HG03064 (cell line): ENCODE data around the gene ANKRD44.

ENCODE experiments used
- ATAC-seq: cut with Tn5 transposase; IDR thresholded peaks from one replicate; pipeline ENCODE4 v1.9.1; 2021; ENCODE audit warnings: low read depth; ENCODE audit not compliant: unreplicated experiment

Gene ANKRD44

DNA sequence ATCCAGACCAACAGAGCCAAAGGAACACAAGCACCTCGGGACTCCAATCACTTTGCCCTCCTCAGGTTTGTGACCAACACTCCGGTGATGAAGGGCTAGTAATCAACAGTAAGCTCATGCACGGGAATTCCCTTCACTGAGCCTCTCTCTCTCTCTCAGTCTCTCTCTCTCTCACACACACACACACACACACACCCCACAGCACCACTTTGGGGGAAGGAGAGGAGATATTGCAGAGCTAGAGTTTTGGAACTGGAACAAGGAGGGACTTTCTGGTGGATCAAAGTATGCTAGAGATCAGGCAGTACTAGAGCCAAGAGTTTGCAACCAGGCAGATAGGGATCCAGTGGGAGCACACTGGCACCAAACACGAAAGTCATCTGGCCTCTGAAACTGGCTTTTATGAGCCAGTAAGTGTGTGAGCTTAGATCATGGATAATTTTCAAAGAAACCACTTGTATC is 98.7 kb downstream of the ANKRD44 start:
- no peak for ATAC-seq

DNA sequence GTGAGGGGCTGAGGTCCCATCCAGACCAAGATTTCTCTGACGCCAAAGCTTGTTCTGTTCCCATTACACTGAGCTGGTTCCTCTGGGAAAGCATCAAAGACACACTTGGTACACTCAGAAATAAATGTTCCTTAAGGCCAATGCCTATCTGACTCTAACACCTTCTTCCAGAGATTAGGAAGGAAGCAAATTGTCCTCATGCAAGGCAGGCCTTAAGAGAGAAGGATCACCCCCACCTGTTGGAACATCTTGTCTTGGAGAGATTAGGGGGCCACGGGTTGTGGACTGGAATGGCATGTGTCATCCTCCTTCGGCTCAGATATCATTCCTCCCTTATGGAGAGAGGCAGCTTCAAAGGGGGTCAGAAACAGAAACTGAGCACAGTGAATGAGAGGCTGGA is 100.2 kb downstream of the ANKRD44 start:
- no peak for ATAC-seq

DNA sequence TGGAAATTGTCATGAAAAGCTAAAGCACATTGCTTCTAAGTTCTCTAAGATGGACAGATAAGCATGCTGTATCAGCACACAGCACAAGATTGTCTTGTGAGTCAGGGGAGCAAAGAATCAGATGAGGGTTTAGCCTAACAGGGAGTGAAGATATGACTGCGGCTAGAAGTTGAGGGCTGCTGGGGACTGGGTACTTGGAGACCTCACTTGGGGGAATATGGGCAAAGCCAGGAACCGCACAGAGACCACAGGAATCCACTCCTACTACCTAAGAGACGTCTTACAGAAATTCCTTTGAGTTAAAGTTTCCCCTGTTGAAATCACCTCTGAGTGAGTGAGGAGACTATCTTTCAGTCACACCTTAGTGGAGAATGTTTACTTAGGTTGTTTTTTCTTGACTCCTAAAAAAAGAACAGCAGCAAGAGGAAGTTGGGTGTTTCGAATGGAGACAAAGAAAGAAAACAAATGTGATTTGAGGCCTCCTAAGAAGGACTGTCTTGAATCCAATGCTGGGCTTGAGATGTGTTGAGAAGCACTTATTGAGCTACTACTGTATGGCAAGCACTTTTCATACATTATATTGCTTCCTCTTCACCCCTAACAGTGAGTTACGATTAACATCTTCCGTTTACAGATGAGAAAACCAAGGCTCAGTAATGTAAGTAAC is 100.7 kb downstream of the ANKRD44 start:
- peak; percentile 27 for ATAC-seq

DNA sequence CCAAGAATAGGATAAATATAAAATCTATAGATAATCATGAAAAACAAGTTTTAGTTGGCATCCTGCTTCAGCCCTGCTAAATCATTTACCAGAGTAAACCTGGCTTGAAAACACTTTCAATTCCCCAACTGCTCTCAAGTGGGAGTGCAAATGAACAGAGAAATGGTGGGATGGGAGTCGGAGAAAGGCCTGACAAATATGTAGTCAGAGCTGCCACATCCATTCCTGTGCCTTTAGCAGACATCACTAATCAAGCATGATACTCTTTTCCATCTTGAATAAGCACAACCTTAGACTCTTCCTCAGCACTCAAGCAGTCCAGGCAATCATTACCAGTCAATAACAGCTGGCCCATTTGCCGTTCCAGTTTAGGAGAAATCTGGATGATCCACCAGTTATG is 101.3 kb downstream of the ANKRD44 start:
- no peak for ATAC-seq

DNA sequence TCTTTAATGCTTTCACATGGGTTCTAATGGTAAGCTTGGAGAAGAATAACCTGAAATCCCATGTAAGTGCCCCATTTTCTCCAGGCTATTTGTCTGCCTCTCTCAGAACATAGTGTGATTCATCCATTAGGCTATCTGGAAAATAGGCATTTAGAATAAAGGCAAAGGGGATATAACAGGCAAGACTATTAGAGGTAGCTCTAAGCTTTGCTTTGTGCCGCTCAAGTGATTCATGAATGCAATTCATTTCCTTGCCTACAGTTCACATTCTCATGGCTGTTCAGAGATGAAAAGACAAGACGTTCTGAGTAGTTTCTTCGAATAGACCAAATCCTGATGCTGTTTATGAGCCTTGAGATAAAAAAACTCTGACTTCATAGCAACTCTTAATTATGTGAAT is 101.7 kb downstream of the ANKRD44 start:
- ATAC-seq: no peak

DNA sequence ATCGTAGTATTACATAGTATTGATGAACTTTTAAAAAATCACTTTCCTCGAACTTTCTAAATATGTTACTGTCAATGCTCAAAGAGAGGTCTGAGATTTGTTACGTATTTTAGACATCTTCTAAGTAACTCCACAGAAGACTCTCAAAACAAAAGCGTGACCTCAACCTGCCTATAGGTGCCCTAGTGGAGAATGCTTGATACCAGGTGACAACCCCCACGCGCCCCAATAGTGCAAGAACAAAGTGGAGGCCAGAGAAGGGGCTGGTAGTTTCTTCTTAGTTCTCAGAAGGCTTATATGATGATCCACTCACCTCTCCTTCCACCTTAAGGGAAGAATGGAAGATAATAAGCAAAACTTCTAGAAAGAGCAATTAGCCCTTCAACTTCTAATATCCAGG is 102.6 kb downstream of the ANKRD44 start:
- ATAC-seq: no peak

DNA sequence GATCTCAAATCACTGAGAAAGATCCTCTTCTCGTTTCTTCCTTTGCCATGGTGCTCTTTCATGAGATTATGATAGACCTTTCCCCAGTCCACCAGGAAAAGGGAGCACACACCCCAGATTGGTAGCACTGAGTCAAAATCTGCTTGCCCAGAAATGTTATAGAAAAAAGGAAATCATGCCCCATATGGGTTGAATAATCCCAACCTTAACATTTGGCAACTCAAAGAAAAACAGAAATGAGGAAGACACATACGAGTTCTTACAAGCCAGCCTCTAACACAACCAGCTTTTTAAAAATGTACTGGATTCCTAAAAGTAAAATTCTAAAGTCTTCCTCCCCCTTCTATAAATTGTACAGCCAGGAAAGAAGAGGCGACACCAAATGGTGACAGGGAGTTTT is 103.0 kb downstream of the ANKRD44 start:
- no peak for ATAC-seq

DNA sequence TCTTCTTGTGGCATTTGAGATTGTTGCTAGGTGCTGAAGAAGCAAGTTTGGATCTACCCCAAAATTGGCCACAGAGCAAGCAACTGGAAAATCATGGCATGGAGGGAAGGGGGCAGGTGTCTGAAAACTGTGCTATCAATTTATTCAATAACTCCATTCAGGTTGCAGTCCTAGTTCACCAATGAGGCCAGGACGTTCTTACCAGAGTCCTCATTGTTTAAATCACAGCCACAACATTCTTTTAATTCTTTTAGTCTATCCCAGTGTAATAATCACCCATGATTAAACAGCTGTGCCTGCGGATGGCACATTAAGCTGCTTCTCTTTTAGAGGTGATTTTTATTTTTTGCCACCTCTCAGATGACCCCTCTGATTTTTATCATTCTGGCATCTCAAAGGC is 103.5 kb downstream of the ANKRD44 start:
- ATAC-seq: no peak

DNA sequence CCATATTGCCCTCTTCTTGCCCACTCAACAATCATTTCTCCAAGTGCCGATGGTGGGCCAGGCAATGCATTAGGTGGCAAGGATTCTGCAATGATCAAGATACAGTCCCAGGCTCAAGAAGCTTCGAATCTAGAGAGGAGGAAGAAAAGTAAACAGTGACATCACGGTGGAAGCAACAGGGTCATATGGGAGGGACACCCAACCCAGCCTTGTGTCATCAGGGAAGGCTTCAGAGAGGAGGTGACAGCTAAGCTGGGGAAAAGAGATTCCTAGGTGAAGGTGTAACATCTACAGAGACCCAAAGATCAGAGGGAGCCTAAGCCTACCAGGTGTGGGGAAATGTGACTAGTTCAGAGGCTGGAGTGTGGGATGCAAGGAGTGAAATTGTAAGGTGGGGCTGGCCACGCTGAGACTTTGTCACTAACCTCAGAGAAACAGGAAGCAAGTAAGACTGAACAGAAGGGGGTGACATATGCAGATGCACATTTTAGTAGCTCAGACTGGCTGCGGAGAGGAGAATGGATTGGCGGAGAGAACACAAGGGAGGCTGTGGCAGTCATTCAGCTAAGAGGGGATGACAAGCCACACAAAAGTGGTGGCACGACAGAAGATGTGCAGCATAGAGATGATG is 104.9 kb downstream of the ANKRD44 start:
- ATAC-seq: peak; percentile 55

DNA sequence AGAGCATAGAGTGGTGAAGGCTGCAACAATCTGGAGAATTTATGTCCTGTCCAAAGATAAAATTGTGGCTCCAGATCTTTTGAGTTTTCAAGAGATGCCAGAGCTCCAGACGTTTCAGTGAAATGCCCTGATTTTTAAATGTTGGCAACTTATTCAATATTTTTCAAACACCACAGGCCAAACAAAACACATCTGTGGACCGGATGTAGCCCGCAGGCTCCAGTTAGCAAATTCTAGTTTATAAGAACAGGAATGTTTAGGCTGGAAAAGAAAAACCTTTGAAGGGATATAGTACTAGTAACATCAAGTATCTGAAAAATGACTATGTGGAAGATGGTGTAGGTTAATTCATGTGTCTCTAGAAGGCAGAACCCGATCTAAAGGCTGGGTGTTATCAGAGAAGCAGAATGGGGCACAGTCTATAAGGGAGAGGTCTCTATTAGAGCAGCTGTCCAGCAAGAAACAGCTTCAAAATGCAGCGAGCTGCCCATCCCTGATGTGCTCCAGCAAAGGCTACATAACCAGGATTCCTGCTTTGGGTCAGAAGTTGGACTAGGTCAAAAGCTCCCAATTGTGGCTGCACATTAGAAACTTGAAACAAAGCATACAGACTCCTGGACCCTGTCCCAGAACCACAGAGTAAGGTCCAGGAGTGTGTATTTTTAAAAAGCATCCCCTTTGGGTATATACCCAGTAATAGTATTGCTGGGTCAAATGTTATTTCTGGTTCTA is 105.9 kb downstream of the ANKRD44 start:
- ATAC-seq: no peak

DNA sequence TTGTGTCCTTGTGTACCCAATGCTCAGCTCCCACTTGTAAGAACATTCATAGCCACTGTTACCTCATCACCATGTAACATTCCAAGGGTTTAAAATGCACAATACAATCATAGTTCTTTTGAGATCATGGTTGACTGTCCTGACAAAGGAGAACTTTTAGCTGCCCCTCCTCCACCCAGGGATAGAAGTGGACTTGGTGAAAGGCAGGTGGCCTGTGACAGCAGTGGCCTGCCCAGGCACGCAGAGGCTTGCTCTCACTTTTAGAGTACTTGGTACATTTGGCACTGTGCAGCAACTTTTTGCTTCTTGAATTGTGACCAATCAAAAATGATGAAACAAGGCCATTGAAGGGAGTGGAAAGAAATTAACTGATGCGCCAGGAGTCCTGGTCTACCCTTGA is 108.7 kb downstream of the ANKRD44 start:
- ATAC-seq: no peak

DNA sequence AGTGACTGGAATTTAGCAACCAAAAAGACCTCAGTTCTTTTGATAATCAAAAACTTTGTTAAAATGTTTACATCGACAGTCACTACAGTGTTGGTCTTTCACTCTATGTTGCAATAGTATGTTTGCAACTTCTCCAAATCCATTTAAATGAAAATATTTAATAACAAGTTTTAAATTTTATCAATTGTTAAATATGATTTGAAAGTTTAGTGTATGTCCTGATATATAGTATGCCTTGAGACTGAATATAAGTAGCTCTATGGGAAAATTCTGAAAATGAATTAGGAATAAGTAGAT is 109.9 kb downstream of the ANKRD44 start:
- ATAC-seq: no peak

DNA sequence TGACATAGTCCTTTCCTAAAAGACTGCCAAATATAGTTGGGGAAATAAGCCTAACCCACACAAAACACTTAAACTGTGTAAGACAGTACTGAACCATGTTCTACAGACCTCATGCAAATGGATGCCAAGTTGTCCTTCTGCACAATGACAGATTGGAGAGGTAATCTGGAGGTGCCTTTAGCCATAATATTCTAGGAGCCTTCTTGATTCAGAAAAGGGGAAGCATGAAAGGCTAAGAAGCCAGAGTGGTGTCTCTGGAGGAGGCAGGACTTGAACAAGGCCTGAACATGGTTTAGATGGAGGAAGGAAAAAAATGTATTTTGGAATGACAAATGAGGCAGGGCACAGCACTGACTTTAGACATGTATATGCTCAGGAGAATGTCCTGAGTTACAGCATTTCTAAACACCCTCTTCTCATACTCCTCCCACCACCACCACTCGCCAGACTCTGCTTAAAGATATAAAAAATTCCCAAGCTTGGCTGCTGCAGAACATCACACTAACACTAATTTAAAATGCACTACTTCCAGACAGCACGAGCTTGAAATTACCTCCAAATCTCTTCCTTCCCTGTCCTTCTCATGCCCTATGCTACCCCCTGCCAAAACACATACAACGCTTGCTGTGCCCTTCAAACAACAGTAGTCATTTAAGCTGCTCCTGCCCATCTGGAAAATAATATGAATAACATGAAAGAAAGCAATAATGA is 110.4 kb downstream of the ANKRD44 start:
- no peak for ATAC-seq

DNA sequence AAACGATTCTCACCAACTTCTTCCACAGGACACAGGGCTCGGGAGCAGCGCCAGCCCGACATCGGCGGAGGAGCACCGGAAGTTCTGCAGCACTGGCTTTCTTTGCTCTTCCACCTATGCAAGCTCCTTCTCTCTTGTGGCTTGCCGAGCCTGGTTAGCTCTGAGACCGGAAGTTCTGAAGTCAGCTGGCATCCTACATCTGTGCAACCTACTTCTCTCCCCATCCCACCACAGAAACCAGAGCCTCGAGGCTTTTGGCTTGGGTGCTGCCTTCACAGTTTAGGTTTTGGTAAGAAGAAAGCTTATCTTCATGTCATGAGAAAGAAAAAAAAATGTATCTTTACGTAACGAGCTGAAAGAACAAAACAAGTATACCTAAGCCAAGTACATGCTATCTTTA is 111.7 kb downstream of the ANKRD44 start:
- ATAC-seq: peak; percentile 95

DNA sequence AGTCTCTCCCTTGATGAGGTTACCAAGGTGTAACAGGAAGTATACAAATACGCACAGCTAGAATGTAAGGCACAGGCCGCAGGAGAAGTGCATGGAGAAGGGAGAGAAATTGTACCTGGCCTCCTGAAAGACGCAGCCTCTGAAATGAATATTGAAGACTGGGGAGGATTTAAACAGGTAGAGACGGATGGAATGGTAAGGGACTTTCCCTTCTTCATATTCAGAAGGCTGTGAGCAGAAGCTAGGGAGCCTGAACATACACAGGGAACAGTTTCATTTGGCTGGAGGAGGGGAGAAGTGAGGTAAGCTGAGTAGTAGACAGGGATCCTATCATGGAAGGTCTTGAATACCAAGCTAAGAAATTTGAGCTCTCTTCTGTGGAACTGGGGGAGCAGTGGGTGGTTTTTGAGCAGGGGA is 112.7 kb downstream of the ANKRD44 start:
- no peak for ATAC-seq

DNA sequence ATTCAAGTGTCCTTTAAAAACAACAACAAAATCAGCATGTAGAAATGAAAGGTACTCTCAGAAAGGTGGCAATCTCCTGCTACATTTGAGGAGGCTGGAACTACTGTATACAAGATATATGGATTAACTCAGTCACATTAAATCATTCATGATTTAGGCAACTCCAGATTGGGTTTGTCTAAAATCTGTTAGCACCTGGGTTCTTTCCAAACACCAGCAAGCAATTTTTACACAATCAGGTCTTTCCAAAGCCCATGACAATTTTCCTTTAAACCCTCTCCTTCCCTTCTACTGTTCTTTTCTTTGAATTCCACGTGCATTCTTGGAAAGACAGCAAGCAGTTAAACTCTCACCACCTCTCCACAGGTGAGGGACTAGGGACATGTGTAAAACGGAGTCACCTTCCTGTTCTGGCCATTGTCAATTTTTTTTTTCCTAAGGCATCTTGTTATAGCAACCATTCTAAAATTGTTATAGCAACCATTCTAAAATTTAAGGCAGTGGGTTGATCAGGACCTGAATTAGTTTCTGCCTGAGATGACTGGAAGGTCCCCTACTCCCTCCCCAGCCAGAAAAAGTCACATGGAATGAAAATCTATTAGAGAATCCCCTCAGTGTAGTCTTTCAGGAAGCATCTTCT is 113.9 kb downstream of the ANKRD44 start:
- ATAC-seq: no peak

DNA sequence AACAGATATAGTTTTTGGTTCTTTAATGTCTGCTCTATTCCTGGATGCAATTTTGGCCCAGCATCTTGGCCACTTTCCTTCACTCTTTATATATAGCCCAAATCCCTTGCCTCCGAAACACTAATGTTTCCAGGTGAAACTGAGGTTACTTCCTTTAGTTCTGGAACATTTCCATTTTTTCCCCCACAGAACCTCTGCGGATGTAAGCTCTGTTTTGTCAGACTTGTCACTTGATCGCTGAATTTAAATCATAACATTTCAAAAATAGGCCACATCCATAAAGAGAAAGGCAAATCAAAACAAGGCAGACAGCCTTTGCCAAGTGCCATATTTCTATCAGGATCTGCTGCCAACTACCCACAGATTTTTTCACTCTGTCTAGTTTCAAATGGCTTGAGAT is 115.1 kb downstream of the ANKRD44 start:
- ATAC-seq: no peak

DNA sequence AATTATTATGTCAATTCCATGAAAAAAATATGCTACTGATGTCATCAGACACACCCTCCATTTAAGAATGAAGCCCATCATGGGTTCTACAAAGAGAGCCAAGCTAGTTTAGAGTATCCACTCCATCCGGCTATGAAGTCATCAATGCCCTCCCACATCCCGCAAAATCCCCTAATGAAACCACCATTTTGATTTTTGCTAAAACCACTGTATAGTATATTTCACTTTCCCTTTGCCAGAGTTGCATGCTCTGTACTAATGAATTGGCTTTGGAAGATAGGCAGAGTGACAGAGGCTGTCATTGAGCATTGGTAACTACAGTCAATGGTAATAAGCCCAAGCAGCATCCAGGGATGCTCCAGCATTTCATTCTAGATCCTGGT is 118.6 kb downstream of the ANKRD44 start:
- peak; percentile 64 for ATAC-seq

DNA sequence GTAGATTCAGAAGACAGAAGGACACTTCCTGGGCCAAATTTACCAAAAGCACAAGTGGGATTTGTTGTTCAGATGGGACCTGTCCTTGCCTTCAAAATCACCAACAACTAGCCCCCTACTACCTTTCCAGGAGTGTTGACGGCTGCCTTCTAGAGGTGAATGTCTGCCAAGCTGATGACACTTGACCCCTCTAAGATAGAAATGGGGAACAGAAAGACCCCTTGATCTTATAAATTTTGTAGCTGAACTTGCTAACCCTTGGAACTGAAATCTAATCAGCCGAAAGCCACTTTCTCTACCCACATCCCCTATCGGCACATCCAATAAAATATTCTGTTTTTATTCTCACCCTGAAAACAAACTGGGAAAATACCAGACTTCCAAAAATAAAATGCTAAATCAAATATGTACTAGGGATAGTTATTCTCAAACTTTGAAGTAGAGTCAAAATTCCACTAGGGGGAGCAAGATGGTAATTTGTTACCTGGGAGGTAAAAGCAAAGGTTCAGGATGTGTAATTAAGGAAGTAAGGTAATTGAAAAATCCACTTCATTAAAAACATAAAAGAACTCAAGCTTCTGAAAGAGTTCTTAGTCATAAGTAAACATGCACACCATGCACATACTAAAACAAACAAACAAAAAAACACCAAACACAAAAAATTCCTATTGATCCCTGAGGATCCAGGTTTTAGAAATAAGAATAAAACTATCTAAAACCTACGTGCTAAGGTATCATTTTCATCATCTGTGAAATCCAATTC is 119.2 kb downstream of the ANKRD44 start:
- no peak for ATAC-seq

DNA sequence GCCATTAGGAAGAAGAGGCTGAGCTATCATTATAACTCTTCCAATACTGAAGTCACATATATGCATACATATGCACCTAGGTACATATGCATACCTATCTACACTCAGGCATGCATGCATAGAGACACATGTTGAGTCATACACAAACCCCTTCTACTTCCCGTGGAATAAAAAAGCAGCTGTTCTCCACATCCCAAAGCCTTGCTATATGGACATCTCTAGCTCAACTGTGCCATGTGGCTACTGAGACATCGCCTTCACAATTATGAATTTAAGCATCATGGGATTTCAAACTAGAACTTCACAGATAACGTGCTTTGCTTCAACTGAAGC is 120.5 kb downstream of the ANKRD44 start:
- no peak for ATAC-seq
